Suprapubic skin (tissue), 4 donors: ENCODE data around the gene MFSD6.

Experiments used
- EP300 ChIP-seq: sonication (generic); formaldehyde crosslinking; IDR thresholded peaks from one replicate; pipeline ENCODE4 v1.6.1; 2017; ENCODE audit warnings: antibody characterized with exemption
- POLR2A ChIP-seq, 2 donors: fragments of 450-650 bp; IDR thresholded peaks; one replicate each; pipeline ENCODE4 v1.6.1; 2017; ENCODE audit warnings: antibody characterized with exemption in 2 of 2, mild to moderate bottlenecking in 2 of 2, moderate library complexity in 2 of 2
- POLR2AphosphoS5 ChIP-seq, 3 donors: sonication (generic); formaldehyde crosslinking; IDR thresholded peaks; one replicate each; pipeline ENCODE4 v1.6.1; 2017; ENCODE audit warnings: antibody characterized with exemption in 3 of 3
- TF ChIP-seq, protein P1 (sequence below), 2 donors: fragments of 200-600 bp in 1 of 2; fragments of 450-650 bp in 1 of 2; sonication (generic) in 1 of 2; IDR thresholded peaks; one replicate each; pipeline ENCODE4 v1.5.1; 2016 to 2019; ENCODE audit warnings: antibody characterized with exemption in 2 of 2, mild to moderate bottlenecking in 1 of 2, moderate library complexity in 1 of 2

DNA sequence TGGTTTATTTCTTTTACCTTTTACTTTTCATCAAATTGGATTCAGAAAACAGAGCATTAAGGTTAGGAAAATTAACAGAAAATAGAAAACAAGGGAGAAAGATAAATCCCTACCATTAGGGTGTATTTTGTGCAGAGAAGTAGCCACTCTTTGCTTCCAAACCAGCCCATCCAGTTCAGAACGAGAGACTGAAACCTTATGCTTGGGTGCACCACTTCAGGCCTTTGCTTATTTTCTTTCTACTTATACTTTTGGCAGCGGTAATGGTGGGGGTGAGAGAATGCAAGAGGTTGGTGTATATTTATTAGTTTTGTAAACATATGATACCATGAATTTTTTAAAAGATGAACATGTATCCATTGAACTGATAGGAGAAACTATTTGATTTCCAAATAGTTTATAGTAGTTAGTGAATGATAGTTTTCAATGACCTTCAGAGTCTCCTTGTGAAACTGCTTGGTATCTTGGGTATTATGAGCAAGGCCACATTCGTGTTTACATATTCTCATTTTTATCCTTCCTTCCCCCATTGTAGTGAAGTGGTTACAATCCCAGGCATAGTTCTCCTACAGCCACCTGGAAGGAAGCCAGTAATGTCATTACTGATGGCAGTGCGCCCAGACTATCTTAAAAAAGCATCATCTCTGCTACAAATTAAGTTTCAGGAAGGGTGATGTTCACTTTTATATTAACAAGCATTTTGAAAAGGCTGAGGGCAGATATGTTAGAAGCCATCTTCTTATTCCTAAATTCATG is 60.8 kb downstream of the MFSD6 start:
- TF ChIP-seq, protein P1, sequence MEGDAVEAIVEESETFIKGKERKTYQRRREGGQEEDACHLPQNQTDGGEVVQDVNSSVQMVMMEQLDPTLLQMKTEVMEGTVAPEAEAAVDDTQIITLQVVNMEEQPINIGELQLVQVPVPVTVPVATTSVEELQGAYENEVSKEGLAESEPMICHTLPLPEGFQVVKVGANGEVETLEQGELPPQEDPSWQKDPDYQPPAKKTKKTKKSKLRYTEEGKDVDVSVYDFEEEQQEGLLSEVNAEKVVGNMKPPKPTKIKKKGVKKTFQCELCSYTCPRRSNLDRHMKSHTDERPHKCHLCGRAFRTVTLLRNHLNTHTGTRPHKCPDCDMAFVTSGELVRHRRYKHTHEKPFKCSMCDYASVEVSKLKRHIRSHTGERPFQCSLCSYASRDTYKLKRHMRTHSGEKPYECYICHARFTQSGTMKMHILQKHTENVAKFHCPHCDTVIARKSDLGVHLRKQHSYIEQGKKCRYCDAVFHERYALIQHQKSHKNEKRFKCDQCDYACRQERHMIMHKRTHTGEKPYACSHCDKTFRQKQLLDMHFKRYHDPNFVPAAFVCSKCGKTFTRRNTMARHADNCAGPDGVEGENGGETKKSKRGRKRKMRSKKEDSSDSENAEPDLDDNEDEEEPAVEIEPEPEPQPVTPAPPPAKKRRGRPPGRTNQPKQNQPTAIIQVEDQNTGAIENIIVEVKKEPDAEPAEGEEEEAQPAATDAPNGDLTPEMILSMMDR (IDR thresholded peaks at IDR 0.05): no peak
- TF ChIP-seq POLR2A (IDR thresholded peaks at IDR 0.05): no peak
- peak in 1 of 3 donors; percentile 37 for TF ChIP-seq POLR2AphosphoS5 (IDR thresholded peaks at IDR 0.05)
- no peak for TF ChIP-seq EP300
